T-helper 1 cell treated with Interleukin-12 subunit alpha and Interleukin-12 subunit beta and Interleukin-4 antibody, amounts not matched to agents 30 ng/mL and 1 ng/mL, for 36 hours (primary cell): Measurements from ENCODE around the gene ARPC1B. TPM values are rescaled to one million over a fixed set of nuclear protein-coding genes. Genes with fewer than 3 reads are reported as not detected.
"Not testable (repeated sequence)": the region's sequence is repeated elsewhere in the genome, so short reads cannot be mapped to it uniquely, and the experiment has no call there.

ENCODE experiments used
- intact Hi-C: fragments of 100-400 bp; cut with micrococcal nuclease; formaldehyde crosslinking; loops from one replicate; pipeline ENCODE4 v1.15.1; 2024
- total RNA-seq: library from RNA; stranded (reverse); gene quantifications from 2 replicates; pipeline ENCODE4 v1.2.3, GENCODE V29; 2022

The ARPC1B gene
- total RNA-seq, result 405 and 417 TPM in 2 replicates

- intact Hi-C loops, result loop anchor here (1.0 kb wide), 4 partner anchors 19 to 495 kb away; partner anchors contain the start of genes BUD31 and PDAP1
Measured at GRCh38 chr7:99374111-99375064, at the start of gene ARPC1B. ARPC1B (plus strand) TSS chr7:99374730; CDS start chr7:99385715, 10,985 bp downstream.

- intact Hi-C loops, result loop anchor here (1.0 to 10.0 kb wide), 5 partner anchors 12 to 1070 kb away; partner anchors contain the start of genes SMURF1, TECPR1 and TRRAP
Measured at GRCh38 chr7:99325001-99325493, 49.5 kb upstream of the ARPC1B start.

- intact Hi-C loops, result loop anchor here (1.0 to 10.0 kb wide), 7 partner anchors 12 to 1071 kb away; partner anchors contain the start of genes BUD31, PDAP1, SMURF1 and TECPR1
Measured at GRCh38 chr7:99325592-99326407, 48.7 kb upstream of the ARPC1B start, which contains the start of gene ARPC1A. ARPC1A (plus strand) TSS chr7:99325898; CDS start chr7:99333354, 7,456 bp downstream.

- intact Hi-C loops, result loop anchor here (1.0 to 10.0 kb wide), 4 partner anchors 82 to 1072 kb away; partner anchors contain the start of genes BUD31, PDAP1, TECPR1 and TRRAP
Measured at GRCh38 chr7:99326408-99326782, 48.1 kb upstream of the ARPC1B start.

GRCh38 chr7:99330314-99330961 is 44.1 kb upstream of the ARPC1B start:
- intact Hi-C loops, result loop anchor here (1.0 kb wide), 1 partner anchor 49 kb away; no protein-coding TSS in a partner anchor

- intact Hi-C loops, result no loop called here
Measured at GRCh38 chr7:99331002-99331401, 43.5 kb upstream of the ARPC1B start.

- intact Hi-C loops, result no loop called here
Measured at GRCh38 chr7:99339595-99339994, 34.9 kb upstream of the ARPC1B start.

- intact Hi-C loops, result no loop called here
Measured at GRCh38 chr7:99340659-99341058, 33.9 kb upstream of the ARPC1B start.

GRCh38 chr7:99344061-99344647 is 30.4 kb upstream of the ARPC1B start:
- intact Hi-C loops, result no loop called here

GRCh38 chr7:99350641-99351040 is 23.9 kb upstream of the ARPC1B start:
- intact Hi-C loops, result not testable (repeated sequence)

GRCh38 chr7:99352247-99352646 is 22.3 kb upstream of the ARPC1B start:
- intact Hi-C loops, result no loop called here

GRCh38 chr7:99355098-99355497 is 19.4 kb upstream of the ARPC1B start:
- intact Hi-C loops, result no loop called here

- intact Hi-C loops, result no loop called here
Measured at GRCh38 chr7:99357701-99358490, 16.6 kb upstream of the ARPC1B start.

GRCh38 chr7:99358521-99358920 is 16.0 kb upstream of the ARPC1B start:
- intact Hi-C loops, result not testable (repeated sequence)

GRCh38 chr7:99359465-99360154 is 14.9 kb upstream of the ARPC1B start:
- intact Hi-C loops, result no loop called here

- intact Hi-C loops, result no loop called here
Measured at GRCh38 chr7:99362801-99363200, 11.7 kb upstream of the ARPC1B start.

GRCh38 chr7:99363286-99363685 is 11.2 kb upstream of the ARPC1B start:
- intact Hi-C loops, result no loop called here

- intact Hi-C loops, result loop anchor here (1.0 kb wide), 1 partner anchor 22 kb away; no protein-coding TSS in a partner anchor
Measured at GRCh38 chr7:99365318-99366141, 9.0 kb upstream of the ARPC1B start.
